Measurements from ENCODE around the gene NUDT21. TPM values are rescaled to one million over a fixed set of nuclear protein-coding genes. Genes with fewer than 3 reads are reported as not detected.
A peak's percentile ranks its signal among the peaks of the same experiment; 100 is the strongest.

Gene NUDT21
- total and polyA plus RNA-seq, 2 donors from 2014 or later, result 47.1 to 117 TPM

DNA sequence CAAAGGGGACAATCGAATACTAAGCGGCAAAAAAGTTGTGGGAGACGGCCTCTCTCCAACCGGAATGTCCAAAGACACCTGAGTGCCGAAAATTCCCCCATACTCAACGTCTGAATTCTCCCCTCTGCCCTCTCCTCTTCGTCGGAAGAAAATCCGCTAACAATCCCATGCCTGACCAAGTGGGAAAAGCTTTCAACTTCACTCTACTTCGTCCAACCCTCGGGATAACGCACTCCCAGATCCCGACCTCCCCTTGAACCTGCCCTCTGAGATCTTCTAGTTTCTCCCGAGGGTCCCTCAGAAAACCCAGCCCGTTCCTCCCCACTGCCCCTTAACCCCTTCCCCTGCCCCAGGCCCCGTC is 26.7 kb downstream of the NUDT21 start:
- no peak for FAIRE-seq
- Histone ChIP-seq H3K4me1 (ENCODE audit: control insufficient read depth in 2 of 3, insufficient read depth in 2 of 3, low read depth in 1 of 3, low read length in 3 of 3) (peaks cover 3 to 20% (median 18%) of the 10 kb centered on the region in 3 donors), H3K36me3 (ENCODE audit: control insufficient read depth in 2 of 3, insufficient read depth in 3 of 3, low read length in 3 of 3) (no peaks in the 10 kb centered on the region), H3K4me3 (ENCODE audit: low read length in 3 of 3) (peak overlapping the region; percentile 79 to 93 (median 81)), H3K27me3 (ENCODE audit: control insufficient read depth, insufficient read depth, low read length) (no peaks in the 10 kb centered on the region), H3K27ac (ENCODE audit: low read depth in 2 of 2, low read length in 2 of 2) (peak overlapping the region; percentile 61 to 80), H3K9me3 (ENCODE audit: control insufficient read depth in 2 of 3, insufficient read depth in 1 of 3, low read length in 3 of 3) (no peaks in the 10 kb centered on the region), H3K9ac (ENCODE audit: low read length in 3 of 3) (peak overlapping the region; percentile 76 to 77 (median 76))
- peak in 2 of 5 donors; percentile 46 to 56 for DNase-seq
- intact Hi-C loops (cut with DNase I), result no loop called here
- no peak for TF ChIP-seq CTCF (IDR thresholded peaks at IDR 0.05; ENCODE audit: borderline replicate concordance, extremely low read depth, insufficient read depth)

DNA sequence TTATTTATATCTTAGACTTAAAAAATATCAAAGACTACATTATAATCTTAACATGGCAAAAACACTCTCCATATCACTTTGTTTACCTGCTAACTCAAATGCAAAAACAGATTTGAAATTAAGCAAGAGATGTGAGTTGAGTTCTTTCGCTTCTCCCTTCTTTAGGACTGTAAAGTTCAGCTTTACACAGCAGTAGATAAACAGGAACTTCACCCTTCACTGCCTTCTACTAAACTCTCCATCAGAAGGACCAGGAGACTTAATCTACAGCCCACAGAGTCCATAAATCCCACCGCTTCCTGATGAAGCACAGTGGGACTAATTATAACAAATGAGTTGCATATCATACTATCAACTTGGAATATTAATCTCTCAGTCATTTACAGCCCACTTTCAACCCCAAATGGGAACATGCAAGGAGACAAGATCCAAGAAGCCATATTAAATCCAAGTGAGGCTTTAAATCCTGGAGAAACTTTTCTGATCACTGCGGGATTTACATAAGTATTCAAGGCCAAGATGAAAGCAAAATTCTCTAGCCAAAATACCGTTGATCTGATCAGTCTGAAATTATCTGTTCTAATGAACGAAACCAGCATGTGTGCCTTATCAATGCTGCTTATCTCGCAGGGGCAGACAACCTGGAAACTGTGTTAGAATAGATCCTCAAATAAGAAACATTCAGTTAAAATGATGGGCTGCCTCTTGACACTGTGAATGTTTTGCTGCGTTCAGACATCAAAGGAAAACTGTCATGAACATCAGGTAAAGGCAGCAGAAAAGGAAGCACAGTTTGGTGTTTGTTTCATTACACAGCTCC is 27.3 kb downstream of the NUDT21 start:
- FAIRE-seq, result no peak

DNA sequence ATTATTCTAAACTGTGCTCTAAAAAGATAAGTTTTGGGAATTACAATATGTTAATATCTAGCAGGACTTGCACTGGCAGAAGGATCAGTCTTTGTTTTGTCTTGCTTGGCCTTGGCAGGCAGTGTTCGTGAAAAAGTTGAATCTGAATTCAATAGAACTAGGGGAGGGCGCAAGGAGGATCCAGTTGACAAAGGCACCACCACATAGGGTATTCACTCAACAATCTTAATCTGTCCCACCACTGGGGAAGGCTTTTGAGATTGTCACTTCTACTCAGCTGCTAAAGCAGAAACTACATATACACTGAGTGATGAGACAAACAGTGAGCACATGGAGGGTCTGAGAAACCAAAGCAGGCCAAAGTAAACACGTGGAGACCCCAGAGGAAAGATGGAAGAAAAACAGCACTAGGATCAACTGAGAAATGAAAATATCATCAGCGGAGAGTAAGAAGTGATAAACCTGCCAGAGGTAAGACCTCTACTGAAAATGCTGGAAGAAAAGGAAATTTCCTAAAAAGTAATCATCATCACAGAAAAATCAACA is 28.2 kb downstream of the NUDT21 start:
- DNase-seq (no peak), FAIRE-seq (no peak)
- Histone ChIP-seq H3K9ac (ENCODE audit: low read length in 3 of 3) (peak overlapping the region in 2 of 3 donors; percentile 69 to 76), H3K27me3 (ENCODE audit: control insufficient read depth, insufficient read depth, low read length) (no peaks in the 10 kb centered on the region), H3K4me1 (ENCODE audit: control insufficient read depth in 2 of 3, insufficient read depth in 2 of 3, low read depth in 1 of 3, low read length in 3 of 3) (peaks cover 3 to 20% (median 18%) of the 10 kb centered on the region in 3 donors), H3K36me3 (ENCODE audit: control insufficient read depth in 2 of 3, insufficient read depth in 3 of 3, low read length in 3 of 3) (no peaks in the 10 kb centered on the region), H3K27ac (ENCODE audit: low read depth in 2 of 2, low read length in 2 of 2) (peak overlapping the region in 1 of 2 donors; percentile 8), H3K9me3 (ENCODE audit: control insufficient read depth in 2 of 3, insufficient read depth in 1 of 3, low read length in 3 of 3) (no peaks in the 10 kb centered on the region), H3K4me3 (ENCODE audit: low read length in 3 of 3) (peak overlapping the region; percentile 21 to 79 (median 48))
- intact Hi-C loops (cut with DNase I), result no loop called here
- no peak for TF ChIP-seq CTCF (IDR thresholded peaks at IDR 0.05; ENCODE audit: borderline replicate concordance, extremely low read depth, insufficient read depth)

More for the DNA sequence above, 27.3 kb downstream of the NUDT21 start:
- Histone ChIP-seq H3K36me3 (ENCODE audit: control insufficient read depth in 2 of 3, insufficient read depth in 3 of 3, low read length in 3 of 3) (no peaks in the 10 kb centered on the region), H3K9ac (ENCODE audit: low read length in 3 of 3) (peak overlapping the region; percentile 76 to 77 (median 76)), H3K4me3 (ENCODE audit: low read length in 3 of 3) (peak overlapping the region; percentile 79 to 93 (median 81)), H3K27me3 (ENCODE audit: control insufficient read depth, insufficient read depth, low read length) (no peaks in the 10 kb centered on the region), H3K27ac (ENCODE audit: low read depth in 2 of 2, low read length in 2 of 2) (peak overlapping the region; percentile 26 to 80), H3K9me3 (ENCODE audit: control insufficient read depth in 2 of 3, insufficient read depth in 1 of 3, low read length in 3 of 3) (no peaks in the 10 kb centered on the region), H3K4me1 (ENCODE audit: control insufficient read depth in 2 of 3, insufficient read depth in 2 of 3, low read depth in 1 of 3, low read length in 3 of 3) (peaks cover 3 to 20% (median 18%) of the 10 kb centered on the region in 3 donors)
- no peak for TF ChIP-seq CTCF (IDR thresholded peaks at IDR 0.05; ENCODE audit: borderline replicate concordance, extremely low read depth, insufficient read depth)
- peak in 2 of 5 donors; percentile 30 to 53 for DNase-seq
- intact Hi-C loops (cut with DNase I), result no loop called here

Measured in kidney (tissue), 14 donors.